Fibroblast of pulmonary artery (primary cell): ENCODE data around the gene SUPT20HL1.
"Not testable (repeated sequence)": the region's sequence is repeated elsewhere in the genome, so short reads cannot be mapped to it uniquely, and the experiment has no call there.

Experiments used
- DNase-seq: peaks from one replicate; pipeline ENCODE4 v3.0.0-alpha.2; 2010; ENCODE audit warnings: low read depth
- H3K4me3 ChIP-seq: replicated peaks from 2 replicates; pipeline ENCODE4 v1.5.1; 2011; ENCODE audit warnings: low read depth, mild to moderate bottlenecking, control low read depth, low read length, moderate library complexity
- TF ChIP-seq, protein P1 (sequence below): IDR thresholded peaks from 2 replicates; pipeline ENCODE4 v1.5.1; 2011; ENCODE audit warnings: mild to moderate bottlenecking, control low read depth, low read length, inconsistent platforms; ENCODE audit errors: missing control alignments

SUPT20HL1 gene

DNA sequence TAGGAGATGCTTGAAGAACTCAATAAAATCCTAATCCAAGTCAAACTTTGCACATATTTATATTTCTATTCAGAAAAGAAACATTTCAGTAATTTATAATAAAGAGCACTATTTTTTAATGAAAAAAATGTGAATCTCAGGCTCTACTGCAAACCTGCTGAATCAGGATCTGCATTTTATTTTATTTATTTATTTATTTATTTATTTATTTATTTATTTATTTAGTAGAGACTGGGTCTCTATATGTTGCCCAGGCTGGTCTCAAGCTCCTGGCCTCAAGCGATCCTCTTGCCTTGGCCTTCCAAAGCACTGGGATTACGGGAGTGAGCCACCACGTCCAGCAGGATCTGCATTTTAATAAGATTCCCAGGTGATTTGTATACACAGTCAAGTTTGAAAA lies 16.0 kb downstream of the SUPT20HL1 start:
- no peak for DNase-seq
- TF ChIP-seq, protein P1, sequence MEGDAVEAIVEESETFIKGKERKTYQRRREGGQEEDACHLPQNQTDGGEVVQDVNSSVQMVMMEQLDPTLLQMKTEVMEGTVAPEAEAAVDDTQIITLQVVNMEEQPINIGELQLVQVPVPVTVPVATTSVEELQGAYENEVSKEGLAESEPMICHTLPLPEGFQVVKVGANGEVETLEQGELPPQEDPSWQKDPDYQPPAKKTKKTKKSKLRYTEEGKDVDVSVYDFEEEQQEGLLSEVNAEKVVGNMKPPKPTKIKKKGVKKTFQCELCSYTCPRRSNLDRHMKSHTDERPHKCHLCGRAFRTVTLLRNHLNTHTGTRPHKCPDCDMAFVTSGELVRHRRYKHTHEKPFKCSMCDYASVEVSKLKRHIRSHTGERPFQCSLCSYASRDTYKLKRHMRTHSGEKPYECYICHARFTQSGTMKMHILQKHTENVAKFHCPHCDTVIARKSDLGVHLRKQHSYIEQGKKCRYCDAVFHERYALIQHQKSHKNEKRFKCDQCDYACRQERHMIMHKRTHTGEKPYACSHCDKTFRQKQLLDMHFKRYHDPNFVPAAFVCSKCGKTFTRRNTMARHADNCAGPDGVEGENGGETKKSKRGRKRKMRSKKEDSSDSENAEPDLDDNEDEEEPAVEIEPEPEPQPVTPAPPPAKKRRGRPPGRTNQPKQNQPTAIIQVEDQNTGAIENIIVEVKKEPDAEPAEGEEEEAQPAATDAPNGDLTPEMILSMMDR, result no peak
- H3K4me3 ChIP-seq, result no peak overlapping the region

DNA sequence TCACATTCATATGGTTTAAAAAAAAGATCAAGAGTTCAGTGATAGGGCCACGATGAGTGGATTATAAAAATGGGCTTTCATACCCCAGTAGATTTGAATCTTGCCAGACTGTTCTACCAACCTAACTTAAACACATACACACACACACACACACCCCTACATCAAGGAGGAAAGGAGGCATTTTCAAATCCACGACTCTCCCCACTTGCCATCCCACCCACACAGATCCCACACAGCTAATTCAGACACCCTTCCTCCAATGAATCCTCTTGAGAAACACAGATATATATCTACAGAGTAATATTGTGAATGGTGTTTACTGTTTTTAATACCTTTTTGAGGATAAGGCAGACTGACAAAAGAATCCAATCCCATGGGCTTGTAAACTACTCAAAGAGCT lies 16.8 kb downstream of the SUPT20HL1 start:
- TF ChIP-seq, protein P1, result no peak
- no peak for DNase-seq

DNA sequence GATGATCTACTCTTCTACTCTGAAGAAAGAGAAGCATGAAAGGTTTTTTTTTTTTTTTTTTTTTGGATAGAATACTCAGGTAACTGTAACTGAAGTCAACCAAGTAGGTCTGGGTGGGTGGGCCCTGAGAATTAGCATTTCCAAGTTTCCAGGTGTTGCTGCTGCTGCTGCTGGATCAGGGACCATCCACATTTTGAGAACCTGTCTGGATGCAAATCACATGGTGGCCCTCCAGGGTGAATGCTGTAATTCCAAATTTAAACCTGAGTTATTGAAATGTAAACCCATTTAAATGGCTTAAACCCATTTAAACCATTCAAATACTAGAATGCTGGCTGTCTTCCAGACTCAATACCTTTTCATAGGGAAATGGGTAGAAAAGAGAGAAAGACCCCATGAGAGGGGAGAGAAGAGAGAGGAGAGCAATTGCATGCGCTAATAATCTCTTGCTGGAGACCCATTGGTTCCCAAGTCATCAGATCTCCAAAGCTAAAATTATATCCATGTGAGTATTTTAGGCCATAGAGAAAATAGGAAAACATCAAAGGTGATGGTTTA lies 17.6 kb downstream of the SUPT20HL1 start:
- TF ChIP-seq, protein P1, result no peak
- no peak for DNase-seq

More for the DNA sequence above, 16.8 kb downstream of the SUPT20HL1 start:
- no peak overlapping the region for H3K4me3 ChIP-seq

DNA sequence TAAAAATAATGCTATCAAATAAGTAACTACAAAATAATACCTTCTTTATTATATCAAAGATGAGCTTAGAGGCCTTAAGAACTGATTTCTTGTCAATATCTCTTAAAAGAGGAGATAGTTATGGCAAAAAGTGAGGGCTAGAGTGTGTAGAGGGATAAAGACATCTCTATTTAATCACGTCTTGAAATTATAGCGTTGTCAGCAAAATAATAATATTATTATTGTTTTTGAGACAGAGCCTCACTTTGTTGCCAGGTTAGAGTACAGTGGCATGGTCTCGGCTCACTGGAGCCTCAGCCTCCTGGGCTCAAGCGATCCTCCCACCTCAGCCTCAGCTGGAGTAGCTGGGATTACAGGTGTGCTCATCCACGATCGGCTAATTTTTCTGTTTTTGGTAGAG lies 18.3 kb downstream of the SUPT20HL1 start:
- no peak for DNase-seq
- TF ChIP-seq, protein P1, result no peak
- H3K4me3 ChIP-seq, result no peak overlapping the region

More for the DNA sequence above, 17.6 kb downstream of the SUPT20HL1 start:
- H3K4me3 ChIP-seq, result no peak overlapping the region

DNA sequence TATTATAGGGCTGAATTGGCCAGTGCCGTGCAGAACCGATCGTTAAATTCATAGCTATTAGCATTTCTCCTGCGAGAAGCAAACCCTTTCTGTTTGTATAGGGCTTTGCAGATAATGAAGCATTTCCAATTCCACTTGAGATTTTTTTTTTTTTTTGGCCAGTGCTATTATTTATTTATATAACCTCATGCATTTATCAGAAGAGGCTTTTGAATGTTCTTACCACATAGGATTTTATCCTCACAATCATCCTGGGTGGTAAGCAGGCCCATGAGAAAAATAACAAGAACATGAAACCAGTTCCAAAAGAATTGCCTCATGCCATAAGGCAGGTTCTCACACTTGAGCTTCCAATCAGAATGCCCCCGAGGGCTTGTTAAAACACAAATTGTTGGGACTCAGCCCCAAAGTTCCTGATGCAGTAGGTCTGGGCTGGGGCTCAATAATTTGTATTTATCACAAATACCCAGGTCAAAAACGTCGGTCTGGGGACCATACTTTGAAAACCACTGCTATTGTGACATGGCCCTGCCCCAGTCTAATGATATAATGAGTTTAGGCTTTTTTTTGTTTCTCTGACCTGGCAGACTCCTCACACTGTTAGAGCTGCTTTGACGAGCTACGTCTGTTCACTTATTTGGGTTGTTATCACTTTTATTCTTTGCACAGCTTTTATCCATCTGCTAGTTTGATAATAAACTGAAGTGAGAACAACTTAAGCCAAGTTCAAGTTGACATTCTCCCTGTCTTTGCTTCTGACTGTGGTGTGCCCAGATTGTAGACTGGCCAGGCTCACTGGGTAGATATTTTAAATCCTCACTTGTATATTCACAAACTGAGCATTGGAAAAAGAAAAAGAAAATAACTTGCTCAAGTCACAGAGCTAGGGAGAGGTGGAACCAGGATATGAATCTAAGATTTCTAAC lies 20.1 kb downstream of the SUPT20HL1 start:
- no peak overlapping the region for H3K4me3 ChIP-seq
- TF ChIP-seq, protein P1, result no peak
- no peak for DNase-seq

DNA sequence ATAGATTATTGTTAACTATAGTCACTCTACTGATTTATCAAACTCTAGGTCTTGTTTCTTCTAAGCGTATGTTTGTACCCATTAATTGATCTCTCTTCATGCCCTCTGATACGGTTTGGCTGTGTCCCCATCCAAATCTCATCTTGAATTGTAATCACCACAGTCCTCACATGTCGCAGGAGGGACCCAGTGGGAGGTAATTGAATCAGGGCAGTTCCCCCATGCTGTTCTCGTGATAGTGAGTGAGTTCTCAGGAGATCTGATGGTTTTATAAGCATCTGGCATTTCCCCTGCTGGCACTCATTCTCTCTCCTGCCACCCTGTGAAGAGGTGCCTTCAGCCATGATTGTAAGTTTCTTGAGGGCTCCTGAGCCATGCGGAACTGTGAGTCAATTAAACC lies 21.9 kb downstream of the SUPT20HL1 start:
- not testable (repeated sequence) for H3K4me3 ChIP-seq, DNase-seq

DNA sequence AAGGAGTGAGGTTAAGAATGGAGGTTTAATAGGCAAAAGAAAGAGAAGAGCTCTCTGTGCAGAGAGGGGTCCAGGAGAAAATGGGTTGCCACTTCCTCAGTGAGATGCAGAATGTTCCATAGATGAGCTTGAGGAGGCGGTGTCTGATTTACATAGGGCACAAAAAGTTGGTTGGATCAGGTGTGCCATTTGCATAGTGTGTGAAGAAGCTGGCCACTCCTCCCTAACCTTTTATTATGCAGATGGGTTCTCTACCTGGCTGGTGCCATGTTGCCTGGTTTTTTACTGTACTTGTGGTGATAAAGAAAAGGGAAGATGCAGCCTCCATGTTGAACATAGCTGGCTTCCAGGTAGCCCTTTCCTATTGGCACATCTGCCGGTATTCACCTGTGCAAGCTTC lies 27.3 kb downstream of the SUPT20HL1 start:
- no peak for DNase-seq
- no peak overlapping the region for H3K4me3 ChIP-seq
- TF ChIP-seq, protein P1, result no peak
